Ascending aorta (tissue), 2 donors: ENCODE results near the gene GBP2. TPM values are rescaled to one million over a fixed set of nuclear protein-coding genes. Genes with fewer than 3 reads are reported as not detected.
A peak's percentile ranks its signal among the peaks of the same experiment; 100 is the strongest.

Source experiments
- DNase-seq, 2 donors: peaks; one replicate each; pipeline ENCODE4 v3.0.0-alpha.2; 2019; ENCODE audit warnings: low spot score in 2 of 2
- H3K27ac ChIP-seq, 2 donors: fragments of 200-600 bp; sonication (generic); one replicate each; pipeline ENCODE4 v1.5.1; 2016 to 2017; ENCODE audit warnings: mild to moderate bottlenecking in 1 of 2
- H3K27me3 ChIP-seq: fragments of 200-600 bp; sonication (generic); one replicate; pipeline ENCODE4 v1.5.1; 2017
- H3K36me3 ChIP-seq, 2 donors: fragments of 200-600 bp; sonication (generic); one replicate each; pipeline ENCODE4 v1.5.1; 2016
- H3K4me1 ChIP-seq, 2 donors: fragments of 200-600 bp; sonication (generic); one replicate each; pipeline ENCODE4 v1.5.1; 2016 to 2017; ENCODE audit warnings: mild to moderate bottlenecking in 1 of 2
- H3K4me3 ChIP-seq, 2 donors: fragments of 200-600 bp; sonication (generic); one replicate each; pipeline ENCODE4 v1.5.1; 2016 to 2017; ENCODE audit warnings: mild to moderate bottlenecking in 1 of 2
- H3K9me3 ChIP-seq, 2 donors: fragments of 200-600 bp; sonication (generic); one replicate each; pipeline ENCODE4 v1.5.1; 2016
- intact Hi-C: fragments of 100-400 bp; cut with DNase I; formaldehyde crosslinking; loops from one replicate; pipeline ENCODE4 v1.15.1; 2023
- total RNA-seq: library from RNA; depleted of rRNA; stranded (reverse); fragments of >200 nt; gene quantifications from one replicate; pipeline ENCODE4 v1.1.0, GENCODE V29; 2016
- TF ChIP-seq, protein P1 (sequence below), 3 experiments: fragments of 200-600 bp in 2 of 3; fragments of 450-650 bp in 1 of 3; sonication (generic) in 2 of 3; IDR thresholded peaks; one replicate each; pipeline ENCODE4 v1.5.1; 2016 to 2019; ENCODE audit warnings: antibody characterized with exemption in 3 of 3, mild to moderate bottlenecking in 1 of 3, moderate library complexity in 1 of 3

GBP2 gene
- total RNA-seq, 1 donor from 2014 or later, result 72.9 TPM

DNA sequence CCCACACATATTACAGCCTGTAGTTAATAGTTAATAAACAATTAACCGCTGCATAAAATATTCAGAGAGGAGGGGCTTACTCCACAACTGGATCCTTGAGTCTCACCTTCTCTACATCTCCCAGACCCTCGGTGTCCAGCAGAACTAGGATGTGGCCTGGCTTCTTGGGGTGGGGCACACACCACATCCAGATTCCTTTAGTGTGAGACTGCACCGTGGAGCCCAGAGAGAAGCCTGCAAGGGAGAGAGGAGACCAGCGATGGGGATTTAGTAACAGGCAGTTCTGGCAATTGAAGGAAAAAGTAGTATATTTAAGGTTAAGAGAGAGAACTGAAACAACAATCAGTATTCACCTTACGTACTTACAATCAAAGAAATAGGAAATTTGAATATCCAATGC lies 65.8 kb downstream of the GBP2 start:
- peaks cover 37 to 52% of the 10 kb centered on the region in 2 donors for H3K36me3 ChIP-seq
- H3K4me1 ChIP-seq, result peaks cover 4 to 21% of the 10 kb centered on the region in 2 donors
- TF ChIP-seq, protein P1, sequence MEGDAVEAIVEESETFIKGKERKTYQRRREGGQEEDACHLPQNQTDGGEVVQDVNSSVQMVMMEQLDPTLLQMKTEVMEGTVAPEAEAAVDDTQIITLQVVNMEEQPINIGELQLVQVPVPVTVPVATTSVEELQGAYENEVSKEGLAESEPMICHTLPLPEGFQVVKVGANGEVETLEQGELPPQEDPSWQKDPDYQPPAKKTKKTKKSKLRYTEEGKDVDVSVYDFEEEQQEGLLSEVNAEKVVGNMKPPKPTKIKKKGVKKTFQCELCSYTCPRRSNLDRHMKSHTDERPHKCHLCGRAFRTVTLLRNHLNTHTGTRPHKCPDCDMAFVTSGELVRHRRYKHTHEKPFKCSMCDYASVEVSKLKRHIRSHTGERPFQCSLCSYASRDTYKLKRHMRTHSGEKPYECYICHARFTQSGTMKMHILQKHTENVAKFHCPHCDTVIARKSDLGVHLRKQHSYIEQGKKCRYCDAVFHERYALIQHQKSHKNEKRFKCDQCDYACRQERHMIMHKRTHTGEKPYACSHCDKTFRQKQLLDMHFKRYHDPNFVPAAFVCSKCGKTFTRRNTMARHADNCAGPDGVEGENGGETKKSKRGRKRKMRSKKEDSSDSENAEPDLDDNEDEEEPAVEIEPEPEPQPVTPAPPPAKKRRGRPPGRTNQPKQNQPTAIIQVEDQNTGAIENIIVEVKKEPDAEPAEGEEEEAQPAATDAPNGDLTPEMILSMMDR (IDR thresholded peaks at IDR 0.05), result no peak
- no peak for DNase-seq
- no peaks in the 10 kb centered on the region for H3K27me3 ChIP-seq
- intact Hi-C loops, result no loop called here
- no peaks in the 10 kb centered on the region for H3K9me3 ChIP-seq
- peak overlapping the region in 1 of 2 donors; percentile 4 for H3K4me3 ChIP-seq
- H3K27ac ChIP-seq, result no peak overlapping the region

Other genes with a start within 250 kb of the GBP2 start
- gene GTF2B, start 234.5 kb downstream of the GBP2 start, total RNA-seq, result 13.7 TPM
- gene KYAT3, start 133.5 kb downstream of the GBP2 start, total RNA-seq, result 9.3 TPM
- 11.5 TPM for gene RBMXL1, start 133.5 kb downstream of the GBP2 start, total RNA-seq
- 28.5 TPM for gene GBP3, start 103.2 kb downstream of the GBP2 start, total RNA-seq
- gene GBP1, start 60.9 kb downstream of the GBP2 start, total RNA-seq, result 59.7 TPM
- not detected for gene GBP7, start 49.9 kb upstream of the GBP2 start, total RNA-seq
- gene GBP4, start 72.8 kb upstream of the GBP2 start, total RNA-seq, result 6.6 TPM
- gene GBP5, start 146.7 kb upstream of the GBP2 start, total RNA-seq, result not detected
- not detected for gene GBP6, start 237.9 kb upstream of the GBP2 start, total RNA-seq